G401 (cell line): ENCODE measurements around the gene PCNT. TPM values are rescaled to one million over a fixed set of nuclear protein-coding genes. Genes with fewer than 3 reads are reported as not detected.
"Not testable (repeated sequence)": the region's sequence is repeated elsewhere in the genome, so short reads cannot be mapped to it uniquely, and the experiment has no call there.

Experiments used
- DNase-seq: peaks from one replicate; pipeline ENCODE4 v3.0.0-alpha.2; 2015; ENCODE audit warnings: low spot score
- in situ Hi-C: cut with HindIII; loops from 2 replicates; pipeline ENCODE4 v1.10.0; 2016; ENCODE audit warnings: low sequenced_read_pairs, mixed read lengths
- total RNA-seq: library from RNA; depleted of rRNA; stranded (reverse); fragments of >200 nt; shearing (Covaris generic); gene quantifications from 2 replicates; pipeline ENCODE4 v1.2.3, GENCODE V29; 2014

PCNT gene
- total RNA-seq, 1 experiment from 2014 or later = 33.5 TPM

DNA sequence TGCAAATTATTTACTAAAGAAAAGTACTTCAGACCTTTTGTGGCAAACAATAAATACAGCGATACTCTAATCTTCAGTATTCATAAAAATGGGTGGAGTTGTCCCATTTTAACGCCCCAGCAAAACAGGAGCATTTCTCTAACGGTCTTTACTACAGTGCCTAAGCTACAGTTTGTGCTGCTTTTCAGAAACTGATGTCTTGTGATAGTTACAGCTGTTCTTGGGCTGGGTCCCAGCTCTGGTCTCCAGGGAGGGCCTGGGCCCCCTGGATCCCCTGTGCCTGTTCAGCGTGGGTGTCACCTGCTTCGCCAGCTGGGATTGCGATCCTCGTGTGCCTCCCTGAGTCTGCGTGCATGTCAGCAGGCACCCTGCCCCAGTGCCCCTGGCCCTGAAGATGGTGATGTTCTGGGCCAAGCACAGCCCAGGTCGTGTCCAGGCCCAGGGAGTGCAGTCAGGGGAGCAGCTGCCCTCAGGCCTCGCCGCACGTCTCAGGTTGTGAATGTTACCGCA is 70.7 kb downstream of the PCNT start:
- no peak for DNase-seq
- in situ Hi-C loops = no loop called here

DNA sequence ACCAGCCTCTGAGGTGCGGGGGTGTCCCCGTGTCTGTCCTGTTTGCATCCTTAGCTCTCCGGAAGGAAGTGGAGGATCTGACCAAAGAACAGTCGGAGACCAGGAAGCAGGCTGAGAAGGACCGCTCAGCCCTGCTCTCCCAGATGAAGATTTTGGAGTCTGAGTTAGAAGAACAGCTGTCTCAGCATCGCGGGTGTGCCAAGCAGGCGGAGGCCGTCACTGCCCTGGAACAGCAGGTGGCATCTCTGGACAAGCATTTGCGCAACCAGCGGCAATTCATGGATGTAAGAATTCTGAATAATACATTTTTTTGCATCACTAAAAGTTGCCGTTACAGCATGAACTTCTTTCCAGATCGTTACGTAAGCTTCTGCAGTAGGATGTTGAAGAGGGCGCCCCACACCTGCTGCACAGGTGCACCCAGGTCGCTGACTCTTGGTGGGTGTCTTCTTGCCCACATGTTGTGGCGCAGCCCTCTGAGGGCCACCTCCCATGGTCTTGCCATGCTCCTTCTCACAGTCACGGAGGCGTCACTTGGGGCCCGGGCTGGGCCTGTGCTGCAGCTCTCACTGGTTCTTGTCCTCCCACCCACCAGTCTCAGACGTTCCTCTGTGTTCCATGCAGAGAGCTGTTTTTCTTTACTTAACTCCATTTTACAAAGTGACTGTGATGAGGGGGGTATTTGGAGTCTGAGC is 73.4 kb downstream of the PCNT start:
- DNase-seq = no peak
- in situ Hi-C loops = no loop called here

DNA sequence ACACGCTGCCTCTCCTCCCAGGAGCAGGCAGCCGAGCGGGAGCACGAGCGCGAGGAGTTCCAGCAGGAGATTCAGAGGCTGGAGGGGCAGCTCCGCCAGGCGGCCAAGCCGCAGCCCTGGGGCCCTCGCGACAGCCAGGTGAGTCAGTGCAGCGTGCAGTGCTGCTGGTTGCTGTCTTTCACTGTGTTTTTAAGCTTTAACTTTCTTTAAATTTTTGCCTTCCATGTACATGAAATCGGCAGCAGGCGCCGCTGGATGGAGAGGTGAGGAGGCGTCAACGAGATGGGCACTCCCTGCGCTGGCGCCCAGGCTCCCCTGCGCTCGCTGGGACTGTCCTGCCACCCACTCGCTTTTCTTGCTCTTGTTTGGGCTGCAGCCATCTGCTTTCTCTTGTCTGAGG is 74.0 kb downstream of the PCNT start:
- in situ Hi-C loops = no loop called here

DNA sequence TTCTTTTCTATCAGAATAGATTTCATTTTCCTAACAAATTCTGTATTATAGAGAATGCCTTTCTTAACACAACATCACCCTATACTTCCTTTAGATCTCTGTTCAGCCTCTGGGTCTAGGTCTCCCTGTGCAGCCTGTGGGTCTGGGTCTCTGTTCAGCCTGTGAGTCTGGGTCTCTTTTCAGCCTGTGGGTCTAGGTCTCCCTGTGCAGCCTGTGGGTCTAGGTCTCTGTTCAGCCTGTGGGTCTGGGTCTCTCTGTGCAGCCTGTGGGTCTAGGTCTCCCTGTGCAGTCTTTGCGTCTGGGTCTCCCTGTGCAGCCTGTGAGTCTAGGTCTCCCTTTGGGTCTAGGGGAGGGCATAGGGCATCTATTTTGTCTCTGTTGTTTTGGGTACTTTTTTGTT is 75.2 kb downstream of the PCNT start:
- in situ Hi-C loops = no loop called here
- DNase-seq = no peak

More for the DNA sequence above, 74.0 kb downstream of the PCNT start:
- DNase-seq = no peak

DNA sequence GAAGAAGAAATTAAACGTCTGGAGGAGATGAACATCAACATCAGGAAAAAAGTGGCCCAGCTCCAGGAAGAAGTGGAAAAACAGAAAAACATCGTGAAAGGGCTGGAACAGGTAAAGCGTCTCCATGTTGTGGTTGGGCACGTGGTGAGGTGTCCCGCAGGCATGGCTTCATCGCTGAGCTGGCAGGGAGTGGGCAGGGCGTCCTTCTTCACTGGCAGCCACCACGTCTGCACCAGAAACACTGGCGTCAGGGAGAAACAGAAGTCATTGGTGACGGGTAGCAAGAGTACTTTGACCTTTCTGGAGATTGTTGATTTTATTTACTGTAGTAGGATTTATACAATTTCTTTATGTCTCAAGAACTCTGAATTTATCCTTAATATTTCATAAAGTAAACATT is 75.7 kb downstream of the PCNT start:
- DNase-seq = no peak

DNA sequence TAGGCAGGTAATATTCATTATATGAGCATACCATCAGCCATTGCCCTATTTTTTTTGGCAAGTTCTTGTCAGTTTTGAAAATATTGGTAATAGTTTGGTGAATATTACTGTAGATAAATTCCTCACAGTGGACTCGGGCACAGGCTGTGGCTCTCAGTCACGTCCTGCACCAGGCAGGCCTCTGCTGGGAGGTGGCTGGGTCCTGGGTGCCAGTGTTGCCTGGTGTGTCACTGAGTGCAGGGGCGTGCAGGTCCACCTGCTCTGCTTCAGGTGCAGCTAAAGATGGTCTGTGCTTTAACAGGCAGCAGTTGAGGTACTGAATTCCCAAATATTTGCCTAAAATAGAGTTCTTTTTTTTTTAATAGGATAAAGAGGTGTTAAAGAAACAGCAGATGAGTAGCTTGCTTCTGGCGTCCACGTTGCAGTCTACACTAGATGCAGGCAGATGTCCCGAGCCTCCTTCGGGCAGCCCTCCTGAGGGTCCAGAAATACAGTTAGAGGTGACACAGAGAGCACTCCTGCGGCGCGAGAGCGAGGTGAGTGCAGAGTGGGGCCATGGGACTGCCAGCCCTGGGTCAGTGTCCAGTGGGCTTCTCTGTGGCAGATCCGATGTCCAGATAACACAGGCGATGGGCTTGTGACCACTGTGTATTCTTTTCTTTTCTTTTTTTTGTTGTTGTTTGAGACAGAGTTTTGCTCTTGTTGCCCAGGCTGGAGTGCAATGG is 77.4 kb downstream of the PCNT start:
- no peak for DNase-seq
- in situ Hi-C loops = no loop called here

More for the DNA sequence above, 75.7 kb downstream of the PCNT start:
- in situ Hi-C loops = no loop called here

DNA sequence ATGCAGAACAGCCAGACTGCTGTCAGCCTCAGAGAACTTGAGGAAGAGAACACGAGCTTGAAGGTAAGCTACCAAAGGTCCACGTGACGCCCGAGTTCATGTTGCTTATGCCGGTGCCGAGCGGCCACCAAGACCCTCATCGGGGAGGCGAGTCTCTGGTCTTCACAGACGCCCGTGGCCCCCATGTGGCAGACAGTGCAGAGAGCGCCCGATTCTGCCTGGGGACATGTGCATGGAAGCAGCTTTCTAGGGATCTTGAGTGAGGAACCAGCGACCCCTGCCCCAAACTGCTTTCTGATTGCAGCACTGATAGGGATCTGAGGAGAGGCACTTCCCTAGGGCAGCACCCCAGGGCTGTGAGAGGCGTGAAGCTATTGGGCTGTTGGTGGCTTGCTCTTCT is 78.5 kb downstream of the PCNT start:
- in situ Hi-C loops = no loop called here
- no peak for DNase-seq

DNA sequence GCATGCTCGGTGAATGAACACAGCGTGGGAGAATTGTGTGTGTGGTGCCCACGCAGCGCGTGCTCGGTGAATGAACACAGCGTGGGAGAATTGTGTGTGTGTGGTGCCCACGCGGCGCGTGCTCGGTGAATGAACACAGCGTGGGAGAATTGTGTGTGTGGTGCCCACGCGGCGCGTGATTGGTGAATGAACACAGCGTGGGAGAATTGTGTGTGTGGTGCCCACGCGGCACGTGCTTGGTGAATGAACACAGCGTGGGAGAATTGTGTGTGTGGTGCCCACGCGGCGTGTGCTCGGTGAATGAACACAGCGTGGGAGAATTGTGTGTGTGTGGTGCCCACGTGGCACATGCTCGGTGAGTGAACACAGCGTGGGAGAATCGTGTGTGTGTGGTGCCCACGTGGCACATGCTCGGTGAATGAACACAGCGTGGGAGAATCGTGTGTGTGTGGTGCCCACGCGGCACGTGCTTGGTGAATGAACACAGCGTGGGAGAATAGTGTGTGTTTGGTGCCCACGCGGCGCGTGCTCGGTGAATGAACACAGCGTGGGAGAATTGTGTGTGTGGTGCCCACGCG is 79.4 kb downstream of the PCNT start:
- in situ Hi-C loops, DNase-seq: not testable (repeated sequence)

DNA sequence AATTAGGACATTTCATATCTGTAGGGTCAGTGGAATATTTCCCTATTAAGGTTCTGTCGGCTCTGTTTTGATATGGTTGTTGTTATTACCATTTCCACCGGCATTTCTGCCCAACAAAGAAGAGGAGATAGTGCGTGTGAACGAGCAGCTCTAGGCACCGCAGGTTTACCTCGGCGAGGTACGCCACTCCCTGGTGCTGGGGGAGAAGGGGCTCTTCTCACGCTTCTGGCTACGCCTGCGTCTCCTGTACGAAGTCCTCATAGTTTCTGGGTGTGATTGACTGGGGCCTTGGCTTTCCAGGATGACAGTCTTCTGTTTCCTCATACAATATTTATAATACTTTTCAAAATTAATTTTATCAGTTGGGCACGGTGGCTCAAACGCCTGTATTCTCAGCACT is 80.3 kb downstream of the PCNT start:
- in situ Hi-C loops = no loop called here
- no peak for DNase-seq

DNA sequence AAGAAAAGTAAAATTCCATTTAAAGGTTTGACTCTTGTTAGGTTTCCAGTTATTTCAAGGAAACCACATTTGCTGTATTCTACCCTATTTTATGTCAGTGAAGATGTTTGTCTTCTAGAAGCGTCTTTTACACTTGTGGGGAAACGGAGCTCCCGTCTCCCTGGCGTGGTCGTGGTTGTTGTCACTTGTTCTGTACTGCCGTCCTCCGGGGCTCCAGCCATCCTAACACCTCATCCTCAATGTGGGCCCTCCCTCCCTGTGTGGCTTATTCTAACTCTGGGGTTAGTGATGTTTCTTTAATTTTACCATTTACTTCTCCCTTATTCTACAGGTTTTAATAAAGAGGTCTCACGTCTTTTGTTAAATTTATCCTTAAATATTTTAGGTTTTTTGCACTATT is 82.0 kb downstream of the PCNT start:
- in situ Hi-C loops = no loop called here
- no peak for DNase-seq

DNA sequence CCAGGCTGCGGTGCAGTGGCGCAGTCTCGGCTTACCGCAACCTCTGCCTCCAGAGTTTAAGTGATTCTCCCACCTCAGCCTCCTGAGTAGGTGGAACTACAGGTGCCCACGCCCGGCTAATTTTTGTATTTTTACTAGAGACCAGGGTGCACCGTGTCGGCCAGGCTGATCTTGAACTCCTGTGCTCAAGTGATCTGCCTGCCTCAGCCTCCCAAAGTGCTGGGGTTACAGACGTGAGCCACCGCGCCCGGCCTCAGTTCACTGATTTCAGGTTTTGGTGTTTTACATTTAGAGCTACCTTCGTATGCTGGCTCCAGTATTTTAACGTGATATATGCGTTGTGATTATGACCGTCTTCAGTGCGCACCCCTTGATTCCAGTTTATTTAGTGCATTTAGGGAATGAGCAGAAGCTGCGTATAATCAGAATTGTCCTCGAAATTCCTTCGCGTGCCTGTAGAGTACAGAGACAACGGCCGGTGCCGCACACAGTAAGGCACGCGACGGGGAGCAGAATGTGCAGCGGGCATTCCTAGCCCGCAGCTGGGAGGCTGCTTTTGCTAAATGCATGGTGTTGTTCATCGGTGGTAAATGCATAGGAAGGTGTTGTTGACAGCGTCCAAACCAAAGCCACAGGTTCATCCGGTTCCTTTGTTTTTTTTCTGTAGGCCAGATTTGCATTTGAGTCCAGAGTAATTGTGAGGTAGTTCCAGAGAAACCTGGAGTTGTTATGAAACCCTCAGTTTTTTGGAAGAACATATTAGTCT is 85.9 kb downstream of the PCNT start:
- in situ Hi-C loops = no loop called here

DNA sequence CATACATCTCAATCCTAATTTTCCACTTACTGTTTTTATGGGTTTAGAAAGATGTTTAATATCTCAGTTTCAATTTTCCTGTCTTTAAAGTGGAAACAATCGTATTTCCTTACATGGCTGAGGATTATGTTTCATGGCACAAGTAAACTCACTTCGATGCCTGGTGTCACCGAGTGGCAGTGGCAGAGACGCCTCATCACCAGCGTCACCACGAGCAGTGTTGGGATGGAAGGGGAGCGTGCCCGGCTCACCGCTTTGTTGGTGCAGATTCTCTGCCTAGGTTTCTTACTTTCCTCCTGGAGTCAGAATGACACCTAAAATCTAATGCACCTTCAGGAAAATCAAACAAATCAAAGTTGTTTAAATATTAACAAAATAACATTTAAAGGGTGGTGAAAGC is 86.6 kb downstream of the PCNT start:
- no peak for DNase-seq
- in situ Hi-C loops = no loop called here

More for the DNA sequence above, 85.9 kb downstream of the PCNT start:
- no peak for DNase-seq

DNA sequence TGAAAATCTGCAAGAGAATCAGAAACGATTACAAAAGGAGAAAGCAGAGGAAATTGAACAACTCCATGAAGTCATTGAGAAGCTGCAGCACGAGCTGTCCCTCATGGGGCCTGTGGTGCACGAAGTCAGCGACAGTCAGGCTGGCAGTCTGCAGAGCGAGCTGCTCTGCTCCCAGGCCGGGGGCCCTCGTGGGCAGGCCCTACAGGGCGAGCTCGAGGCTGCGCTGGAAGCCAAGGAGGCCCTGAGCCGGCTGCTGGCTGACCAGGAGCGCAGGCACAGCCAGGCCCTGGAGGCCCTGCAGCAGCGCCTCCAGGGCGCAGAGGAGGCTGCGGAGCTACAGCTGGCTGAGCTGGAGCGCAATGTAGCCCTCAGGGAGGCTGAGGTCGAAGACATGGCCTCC is 87.3 kb downstream of the PCNT start:
- DNase-seq = no peak
- in situ Hi-C loops = no loop called here

DNA sequence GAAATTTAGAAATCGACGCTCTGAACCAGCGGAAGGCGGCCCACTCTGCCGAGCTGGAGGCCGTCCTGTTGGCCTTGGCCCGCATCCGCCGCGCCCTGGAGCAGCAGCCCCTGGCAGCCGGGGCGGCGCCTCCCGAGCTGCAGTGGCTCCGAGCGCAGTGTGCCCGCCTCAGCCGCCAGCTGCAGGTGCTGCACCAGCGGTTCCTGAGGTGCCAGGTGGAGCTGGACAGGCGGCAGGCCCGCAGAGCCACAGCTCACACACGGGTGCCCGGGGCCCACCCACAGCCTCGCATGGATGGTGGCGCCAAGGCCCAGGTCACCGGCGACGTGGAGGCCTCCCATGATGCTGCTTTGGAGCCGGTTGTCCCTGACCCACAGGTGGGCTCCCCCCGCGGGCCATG is 87.7 kb downstream of the PCNT start:
- in situ Hi-C loops = no loop called here
- DNase-seq = no peak

DNA sequence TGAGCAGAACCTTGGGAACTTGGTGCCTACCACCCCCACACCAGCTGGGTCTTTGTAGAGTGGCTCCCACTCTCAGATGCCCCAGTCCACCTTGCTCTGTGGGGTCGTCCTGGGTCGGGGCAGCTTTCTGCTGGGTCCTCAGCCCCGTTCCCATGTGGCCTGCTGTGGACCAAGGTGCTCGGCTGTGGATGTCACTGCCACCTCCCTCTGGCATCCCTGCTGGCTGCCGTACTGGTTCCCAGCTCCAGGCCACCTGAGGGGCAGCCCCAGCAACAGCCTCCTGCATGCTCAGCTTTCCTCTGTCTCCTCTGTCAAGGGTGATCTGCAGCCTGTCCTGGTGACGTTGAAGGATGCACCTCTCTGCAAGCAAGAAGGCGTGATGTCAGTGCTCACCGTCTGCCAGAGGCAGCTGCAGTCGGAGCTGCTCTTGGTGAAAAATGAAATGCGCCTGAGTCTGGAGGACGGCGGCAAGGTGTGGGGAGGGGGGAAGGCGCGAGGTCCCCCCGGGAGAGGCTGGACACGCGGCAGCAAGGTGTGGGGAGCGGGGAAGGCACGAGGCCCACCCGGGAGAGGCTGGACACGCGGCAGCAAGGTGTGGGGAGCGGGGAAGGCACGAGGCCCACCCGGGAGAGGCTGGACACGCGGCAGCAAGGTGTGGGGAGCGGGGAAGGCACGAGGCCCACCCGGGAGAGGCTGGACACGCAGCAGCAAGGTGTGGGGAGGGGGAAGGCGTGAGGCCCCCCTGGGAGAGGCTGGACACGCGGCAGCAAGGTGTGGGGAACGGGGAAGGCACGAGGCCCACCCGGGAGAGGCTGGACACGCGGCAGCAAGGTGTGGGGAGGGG is 88.8 kb downstream of the PCNT start:
- no peak for DNase-seq
- in situ Hi-C loops = no loop called here

DNA sequence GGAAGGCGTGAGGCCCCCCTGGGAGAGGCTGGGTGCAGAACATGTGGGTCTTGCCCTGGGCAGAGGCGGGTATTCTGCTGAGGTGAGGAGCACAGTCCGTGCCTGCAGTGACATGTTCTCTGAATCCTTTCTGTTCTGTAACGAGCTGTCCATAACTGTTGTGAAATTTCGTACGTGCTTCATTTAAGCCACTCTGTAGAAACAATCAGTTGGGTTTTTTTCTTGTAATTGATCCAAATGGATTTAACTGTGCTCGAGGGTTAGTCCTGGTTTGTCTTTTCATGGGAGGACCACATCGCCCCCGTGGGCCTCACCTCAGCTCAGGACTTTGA is 89.4 kb downstream of the PCNT start:
- in situ Hi-C loops = no loop called here
- no peak for DNase-seq

DNA sequence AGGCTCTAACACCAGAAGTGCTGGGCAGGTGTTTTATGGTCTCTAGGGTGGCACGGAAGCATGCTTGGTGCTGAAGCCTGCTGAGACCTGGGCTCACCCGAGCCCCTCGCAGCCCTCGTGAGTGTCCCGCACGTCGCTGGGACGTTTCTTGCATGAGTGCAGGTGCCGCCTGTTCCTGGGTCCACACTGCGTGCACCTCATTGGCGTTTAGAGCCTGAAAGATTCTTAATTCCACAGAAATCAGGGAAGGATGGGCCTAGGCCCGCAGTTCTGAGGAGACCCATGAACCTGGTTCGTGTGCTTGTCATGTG is 91.0 kb downstream of the PCNT start:
- in situ Hi-C loops = no loop called here
- no peak for DNase-seq

DNA sequence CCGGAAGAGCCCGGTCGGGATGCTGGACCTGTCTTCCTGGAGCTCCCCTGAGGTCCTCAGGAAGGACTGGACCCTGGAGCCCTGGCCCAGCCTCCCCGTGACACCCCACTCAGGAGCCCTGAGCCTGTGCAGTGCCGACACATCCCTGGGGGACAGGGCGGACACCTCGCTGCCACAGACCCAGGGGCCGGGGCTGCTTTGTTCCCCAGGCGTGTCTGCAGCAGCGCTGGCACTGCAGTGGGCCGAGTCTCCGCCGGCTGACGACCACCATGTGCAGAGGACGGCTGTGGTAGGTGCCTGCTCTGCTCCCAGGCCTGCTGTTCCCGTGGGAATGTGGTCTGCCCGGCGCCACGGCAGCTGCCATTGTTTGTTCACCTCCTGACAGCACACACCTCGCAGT is 92.6 kb downstream of the PCNT start:
- in situ Hi-C loops = no loop called here
- DNase-seq = no peak

DNA sequence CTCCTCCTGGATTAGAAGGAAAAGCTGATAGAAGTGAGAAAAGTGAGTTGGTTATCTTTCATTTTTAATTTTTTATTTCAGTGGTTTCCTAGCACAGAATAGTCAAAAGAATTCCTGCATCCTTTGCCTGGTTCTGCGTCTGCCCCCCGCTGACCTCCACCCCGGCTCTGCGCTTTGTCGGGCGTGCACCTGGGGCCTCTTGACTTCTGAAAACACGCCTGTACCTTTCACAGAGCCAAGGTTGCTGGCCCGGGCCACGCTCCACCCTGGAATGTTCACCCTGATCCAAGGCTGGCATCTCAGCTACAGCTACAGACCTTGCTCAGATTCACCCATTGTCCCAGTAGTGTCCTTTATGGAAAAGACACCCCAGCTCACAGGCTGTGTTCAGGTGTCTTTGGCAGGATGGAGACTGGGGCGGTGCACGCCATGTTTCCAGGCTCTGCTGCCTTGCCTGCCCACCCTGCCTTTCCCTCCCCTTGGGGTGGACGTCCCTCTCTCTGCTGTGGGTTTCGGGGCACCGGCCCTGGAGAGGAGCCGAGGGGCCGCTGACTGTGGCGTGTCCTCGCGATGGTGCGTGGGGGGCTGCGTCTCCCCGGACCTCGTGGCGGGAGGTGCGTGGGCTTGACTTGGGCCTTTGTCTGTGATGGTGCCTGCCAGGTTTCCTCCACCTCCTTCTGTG is 94.5 kb downstream of the PCNT start:
- in situ Hi-C loops = no loop called here

More for the DNA sequence above, 94.5 kb downstream of the PCNT start:
- no peak for DNase-seq
